Measurements from ENCODE around the gene MOB3A.

The MOB3A gene

GRCh38 chr19:2121416-2122051, 25.4 kb upstream of the MOB3A start:
- H3K4me3 ChIP-seq (ENCODE audit: low read depth in 1 of 2, low read length in 2 of 2), result no peak overlapping the region
- H3K27me3 ChIP-seq (ENCODE audit: control insufficient read depth in 1 of 2, insufficient read depth in 2 of 2, low read length in 2 of 2), result no peaks in the 10 kb centered on the region
- H3K36me3 ChIP-seq (ENCODE audit: insufficient read depth, low read length), result peaks cover 62% of the 10 kb centered on the region
- no peak overlapping the region for H3K9ac ChIP-seq (ENCODE audit: low read length)
- no peaks in the 10 kb centered on the region for H3K4me1 ChIP-seq (ENCODE audit: insufficient read depth, low read length)
- no peaks in the 10 kb centered on the region for H3K9me3 ChIP-seq (ENCODE audit: low read length)
- no peak overlapping the region for H3K27ac ChIP-seq (ENCODE audit: low read depth, low read length)

GRCh38 chr19:2120821-2121220, 24.7 kb upstream of the MOB3A start:
- Histone ChIP-seq H3K9me3 (ENCODE audit: low read length) (no peaks in the 10 kb centered on the region), H3K27me3 (ENCODE audit: control insufficient read depth in 1 of 2, insufficient read depth in 2 of 2, low read length in 2 of 2) (no peaks in the 10 kb centered on the region), H3K27ac (ENCODE audit: low read depth, low read length) (no peak overlapping the region), H3K9ac (ENCODE audit: low read length) (no peak overlapping the region), H3K36me3 (ENCODE audit: insufficient read depth, low read length) (peaks cover 70% of the 10 kb centered on the region), H3K4me3 (ENCODE audit: low read depth in 1 of 2, low read length in 2 of 2) (no peak overlapping the region), H3K4me1 (ENCODE audit: insufficient read depth, low read length) (no peaks in the 10 kb centered on the region)

GRCh38 chr19:2119921-2120785, 24.0 kb upstream of the MOB3A start:
- Histone ChIP-seq H3K9ac (ENCODE audit: low read length) (no peak overlapping the region), H3K9me3 (ENCODE audit: low read length) (no peaks in the 10 kb centered on the region), H3K27ac (ENCODE audit: low read depth, low read length) (no peak overlapping the region), H3K36me3 (ENCODE audit: insufficient read depth, low read length) (peaks cover 75% of the 10 kb centered on the region), H3K27me3 (ENCODE audit: control insufficient read depth in 1 of 2, insufficient read depth in 2 of 2, low read length in 2 of 2) (no peaks in the 10 kb centered on the region), H3K4me1 (ENCODE audit: insufficient read depth, low read length) (no peaks in the 10 kb centered on the region), H3K4me3 (ENCODE audit: low read depth in 1 of 2, low read length in 2 of 2) (no peak overlapping the region)

- Histone ChIP-seq H3K4me3 (ENCODE audit: low read depth in 1 of 2, low read length in 2 of 2) (no peak overlapping the region), H3K9me3 (ENCODE audit: low read length) (no peaks in the 10 kb centered on the region), H3K9ac (ENCODE audit: low read length) (no peak overlapping the region), H3K36me3 (ENCODE audit: insufficient read depth, low read length) (peaks cover 88% of the 10 kb centered on the region), H3K27ac (ENCODE audit: low read depth, low read length) (no peak overlapping the region), H3K4me1 (ENCODE audit: insufficient read depth, low read length) (no peaks in the 10 kb centered on the region), H3K27me3 (ENCODE audit: control insufficient read depth in 1 of 2, insufficient read depth in 2 of 2, low read length in 2 of 2) (no peaks in the 10 kb centered on the region)
Measured at GRCh38 chr19:2118438-2118837, 22.3 kb upstream of the MOB3A start.

- Histone ChIP-seq H3K9ac (ENCODE audit: low read length) (no peak overlapping the region), H3K27ac (ENCODE audit: low read depth, low read length) (no peak overlapping the region), H3K36me3 (ENCODE audit: insufficient read depth, low read length) (peaks cover 82% of the 10 kb centered on the region), H3K4me1 (ENCODE audit: insufficient read depth, low read length) (no peaks in the 10 kb centered on the region), H3K9me3 (ENCODE audit: low read length) (no peaks in the 10 kb centered on the region), H3K4me3 (ENCODE audit: low read depth in 1 of 2, low read length in 2 of 2) (no peak overlapping the region), H3K27me3 (ENCODE audit: control insufficient read depth in 1 of 2, insufficient read depth in 2 of 2, low read length in 2 of 2) (no peaks in the 10 kb centered on the region)
Measured at GRCh38 chr19:2117215-2117960, 21.3 kb upstream of the MOB3A start.

- H3K4me3 ChIP-seq (ENCODE audit: low read depth in 1 of 2, low read length in 2 of 2), result no peak overlapping the region
- no peaks in the 10 kb centered on the region for H3K4me1 ChIP-seq (ENCODE audit: insufficient read depth, low read length)
- no peak overlapping the region for H3K27ac ChIP-seq (ENCODE audit: low read depth, low read length)
- no peaks in the 10 kb centered on the region for H3K9me3 ChIP-seq (ENCODE audit: low read length)
- H3K27me3 ChIP-seq (ENCODE audit: control insufficient read depth in 1 of 2, insufficient read depth in 2 of 2, low read length in 2 of 2), result no peaks in the 10 kb centered on the region
- H3K9ac ChIP-seq (ENCODE audit: low read length), result no peak overlapping the region
- peaks cover 82% of the 10 kb centered on the region for H3K36me3 ChIP-seq (ENCODE audit: insufficient read depth, low read length)
Measured at GRCh38 chr19:2116507-2116906, 20.4 kb upstream of the MOB3A start.

GRCh38 chr19:2115911-2116426, 19.8 kb upstream of the MOB3A start:
- Histone ChIP-seq H3K9me3 (ENCODE audit: low read length) (no peaks in the 10 kb centered on the region), H3K27ac (ENCODE audit: low read depth, low read length) (no peak overlapping the region), H3K4me1 (ENCODE audit: insufficient read depth, low read length) (no peaks in the 10 kb centered on the region), H3K4me3 (ENCODE audit: low read depth in 1 of 2, low read length in 2 of 2) (no peak overlapping the region), H3K27me3 (ENCODE audit: control insufficient read depth in 1 of 2, insufficient read depth in 2 of 2, low read length in 2 of 2) (no peaks in the 10 kb centered on the region), H3K9ac (ENCODE audit: low read length) (no peak overlapping the region), H3K36me3 (ENCODE audit: insufficient read depth, low read length) (peaks cover 82% of the 10 kb centered on the region)

DNA sequence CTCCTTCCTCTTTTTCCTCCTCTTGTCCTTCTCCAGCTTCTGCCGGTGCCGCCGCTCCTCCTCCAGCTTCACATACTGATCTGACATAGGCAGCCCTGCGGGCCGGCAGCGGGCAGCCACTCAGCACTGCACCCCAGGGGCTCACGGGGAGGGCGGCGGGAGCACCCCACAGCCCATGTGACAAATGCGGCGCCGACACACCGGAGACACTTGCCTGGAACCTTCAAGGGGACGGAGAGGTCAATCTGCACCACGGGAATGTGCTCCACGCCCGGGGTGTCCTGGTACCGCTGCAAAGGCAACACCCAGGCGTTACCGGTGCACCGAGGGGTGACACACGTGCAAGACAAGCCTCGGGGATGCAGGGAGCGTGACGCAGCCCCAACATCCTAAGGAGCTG, 19.2 kb upstream of the MOB3A start:
- H3K4me3 ChIP-seq (ENCODE audit: low read depth in 1 of 2, low read length in 2 of 2), result no peak overlapping the region
- no peak overlapping the region for H3K9ac ChIP-seq (ENCODE audit: low read length)
- H3K36me3 ChIP-seq (ENCODE audit: insufficient read depth, low read length), result peaks cover 81% of the 10 kb centered on the region
- H3K9me3 ChIP-seq (ENCODE audit: low read length), result no peaks in the 10 kb centered on the region
- H3K27me3 ChIP-seq (ENCODE audit: control insufficient read depth in 1 of 2, insufficient read depth in 2 of 2, low read length in 2 of 2), result no peaks in the 10 kb centered on the region
- no peaks in the 10 kb centered on the region for H3K4me1 ChIP-seq (ENCODE audit: insufficient read depth, low read length)
- no peak overlapping the region for H3K27ac ChIP-seq (ENCODE audit: low read depth, low read length)

DNA sequence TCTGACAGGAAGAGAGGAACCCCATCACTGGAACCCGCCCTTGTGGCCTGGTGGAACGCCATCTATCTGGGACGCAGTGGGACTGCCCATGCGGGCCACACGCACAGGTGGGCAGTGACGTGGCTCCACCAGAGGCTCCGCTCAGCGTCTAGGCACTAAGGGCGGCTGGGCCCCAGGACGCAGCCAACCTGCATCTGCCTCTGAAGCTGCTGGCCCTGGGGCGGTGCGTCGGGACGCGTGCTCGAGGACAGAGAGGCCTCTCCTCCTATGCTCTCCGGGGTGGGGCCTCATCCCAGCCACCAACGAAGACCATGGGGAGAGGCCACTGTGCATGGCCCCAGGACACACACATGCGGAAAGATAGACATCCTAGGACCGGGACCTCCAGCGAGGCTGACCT, 18.7 kb upstream of the MOB3A start:
- Histone ChIP-seq H3K4me3 (ENCODE audit: low read depth in 1 of 2, low read length in 2 of 2) (no peak overlapping the region), H3K36me3 (ENCODE audit: insufficient read depth, low read length) (peaks cover 84% of the 10 kb centered on the region), H3K4me1 (ENCODE audit: insufficient read depth, low read length) (no peaks in the 10 kb centered on the region), H3K27ac (ENCODE audit: low read depth, low read length) (no peak overlapping the region), H3K9ac (ENCODE audit: low read length) (no peak overlapping the region), H3K27me3 (ENCODE audit: control insufficient read depth in 1 of 2, insufficient read depth in 2 of 2, low read length in 2 of 2) (no peaks in the 10 kb centered on the region), H3K9me3 (ENCODE audit: low read length) (no peaks in the 10 kb centered on the region)

DNA sequence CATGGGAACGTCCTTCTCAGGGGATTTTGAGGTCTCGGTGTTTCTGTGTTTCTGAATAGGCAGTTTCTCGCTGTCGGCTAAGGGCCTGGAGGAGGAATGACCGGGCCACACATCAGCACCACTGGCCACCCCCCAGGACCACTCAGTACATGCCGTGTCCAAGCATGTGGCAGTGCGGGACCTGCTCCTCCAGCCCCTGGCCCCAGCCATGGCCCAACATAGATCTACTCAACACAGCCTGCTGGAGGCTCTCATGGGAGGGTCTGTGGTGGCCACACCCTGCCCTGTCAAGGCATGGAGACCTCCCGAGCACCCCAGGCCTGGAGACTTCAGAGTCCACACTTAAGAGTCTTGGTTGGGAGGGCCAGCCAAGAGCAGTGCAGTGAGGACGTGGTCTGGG, 18.1 kb upstream of the MOB3A start:
- peaks cover 88% of the 10 kb centered on the region for H3K36me3 ChIP-seq (ENCODE audit: insufficient read depth, low read length)
- H3K9me3 ChIP-seq (ENCODE audit: low read length), result no peaks in the 10 kb centered on the region
- no peak overlapping the region for H3K27ac ChIP-seq (ENCODE audit: low read depth, low read length)
- H3K4me1 ChIP-seq (ENCODE audit: insufficient read depth, low read length), result no peaks in the 10 kb centered on the region
- H3K4me3 ChIP-seq (ENCODE audit: low read depth in 1 of 2, low read length in 2 of 2), result no peak overlapping the region
- H3K27me3 ChIP-seq (ENCODE audit: control insufficient read depth in 1 of 2, insufficient read depth in 2 of 2, low read length in 2 of 2), result no peaks in the 10 kb centered on the region
- no peak overlapping the region for H3K9ac ChIP-seq (ENCODE audit: low read length)

DNA sequence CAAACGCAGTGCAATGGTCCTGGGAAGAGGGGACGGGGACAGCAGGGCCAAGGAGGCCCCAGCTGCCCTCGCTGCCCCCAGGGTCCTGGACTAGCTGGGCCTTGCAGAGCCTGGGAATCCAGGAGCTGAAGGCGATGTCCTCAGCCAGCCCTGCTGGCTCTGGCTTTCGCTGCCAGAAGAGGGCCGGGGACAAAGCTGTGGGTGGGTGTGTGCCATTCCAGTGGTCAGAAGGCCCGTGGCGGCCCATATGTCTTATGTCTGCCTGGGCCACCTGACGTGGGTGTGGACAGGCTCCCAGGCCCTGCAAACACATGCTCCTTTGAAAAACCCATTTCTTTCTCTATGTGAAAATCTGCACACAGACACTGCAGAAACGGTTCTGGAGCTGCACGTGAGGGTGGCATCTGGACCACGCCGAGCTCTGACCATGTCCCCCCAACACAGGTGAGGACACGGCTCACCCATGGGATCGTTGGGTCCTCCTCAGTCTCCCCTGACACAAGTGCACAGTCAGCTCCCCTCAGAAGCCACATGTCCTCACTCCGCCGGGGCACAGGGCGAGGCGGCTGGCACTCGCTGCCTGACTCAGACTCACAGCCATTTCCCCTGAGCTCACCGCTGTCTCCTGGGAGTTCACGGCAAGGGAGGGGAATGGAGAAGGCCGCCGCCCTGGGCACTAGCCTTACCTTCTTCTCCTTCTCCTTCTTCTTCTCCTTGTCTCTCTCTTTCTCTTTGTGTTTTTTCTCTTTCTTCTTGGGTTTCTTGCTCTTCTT, 17.5 kb upstream of the MOB3A start:
- peaks cover 90% of the 10 kb centered on the region for H3K36me3 ChIP-seq (ENCODE audit: insufficient read depth, low read length)
- H3K4me1 ChIP-seq (ENCODE audit: insufficient read depth, low read length), result no peaks in the 10 kb centered on the region
- H3K4me3 ChIP-seq (ENCODE audit: low read depth in 1 of 2, low read length in 2 of 2), result no peak overlapping the region
- no peaks in the 10 kb centered on the region for H3K9me3 ChIP-seq (ENCODE audit: low read length)
- H3K9ac ChIP-seq (ENCODE audit: low read length), result no peak overlapping the region
- H3K27ac ChIP-seq (ENCODE audit: low read depth, low read length), result no peak overlapping the region
- no peaks in the 10 kb centered on the region for H3K27me3 ChIP-seq (ENCODE audit: control insufficient read depth in 1 of 2, insufficient read depth in 2 of 2, low read length in 2 of 2)
